Ramos (cell line): ENCODE measurements around the gene KCNK4.

Source experiments
- in situ Hi-C: fragments of 300-500 bp; cut with MboI; formaldehyde crosslinking; loops from one replicate; pipeline ENCODE4 v1.14.3; 2022; ENCODE audit warnings: low sequenced_read_pairs; ENCODE audit not compliant: unreplicated experiment

KCNK4 gene

GRCh38 chr11:64340671-64341335, 49.7 kb downstream of the KCNK4 start:
- in situ Hi-C loops: no loop called here

DNA sequence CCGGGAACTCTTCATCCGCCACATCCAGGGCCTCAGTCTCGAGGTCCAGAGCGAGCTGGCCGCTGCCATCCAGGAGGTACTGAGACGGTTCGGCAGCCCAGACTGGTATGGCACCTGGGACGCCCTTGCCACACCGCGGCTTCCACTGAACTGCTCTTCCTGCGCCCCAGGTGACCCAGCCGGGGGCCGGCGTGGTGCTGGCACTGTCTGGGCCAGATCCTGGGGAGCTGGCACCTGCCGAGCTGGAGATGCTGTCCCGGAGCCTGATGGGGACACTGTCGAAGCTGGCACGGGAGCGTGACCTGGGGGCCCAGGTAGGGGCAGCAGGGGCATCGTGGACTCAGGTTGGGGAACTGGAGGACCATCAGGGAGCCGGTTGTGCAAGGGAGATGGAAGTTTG, 50.3 kb downstream of the KCNK4 start:
- in situ Hi-C loops: no loop called here

- in situ Hi-C loops: no loop called here
These were observed 51.0 kb downstream of the KCNK4 start for GRCh38 chr11:64341851-64342791.

- in situ Hi-C loops: no loop called here
These were observed 52.0 kb downstream of the KCNK4 start for GRCh38 chr11:64342869-64343745.

GRCh38 chr11:64343767-64344559, 52.9 kb downstream of the KCNK4 start:
- in situ Hi-C loops: no loop called here

DNA sequence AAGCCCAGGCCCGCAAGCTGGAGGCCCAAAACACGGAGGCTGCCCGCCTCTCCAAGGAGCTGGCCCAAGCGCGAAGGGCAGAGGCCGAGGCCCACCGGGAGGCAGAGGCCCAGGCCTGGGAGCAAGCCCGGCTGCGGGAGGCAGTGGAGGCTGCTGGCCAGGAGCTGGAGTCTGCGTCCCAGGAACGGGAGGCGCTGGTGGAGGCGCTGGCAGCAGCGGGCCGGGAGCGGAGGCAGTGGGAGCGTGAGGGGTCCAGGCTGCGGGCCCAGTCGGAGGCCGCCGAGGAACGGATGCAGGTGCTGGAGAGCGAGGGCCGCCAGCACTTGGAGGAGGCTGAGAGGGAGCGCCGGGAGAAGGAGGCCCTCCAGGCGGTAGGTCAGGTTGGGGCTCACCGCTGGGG, 53.7 kb downstream of the KCNK4 start:
- in situ Hi-C loops: no loop called here

DNA sequence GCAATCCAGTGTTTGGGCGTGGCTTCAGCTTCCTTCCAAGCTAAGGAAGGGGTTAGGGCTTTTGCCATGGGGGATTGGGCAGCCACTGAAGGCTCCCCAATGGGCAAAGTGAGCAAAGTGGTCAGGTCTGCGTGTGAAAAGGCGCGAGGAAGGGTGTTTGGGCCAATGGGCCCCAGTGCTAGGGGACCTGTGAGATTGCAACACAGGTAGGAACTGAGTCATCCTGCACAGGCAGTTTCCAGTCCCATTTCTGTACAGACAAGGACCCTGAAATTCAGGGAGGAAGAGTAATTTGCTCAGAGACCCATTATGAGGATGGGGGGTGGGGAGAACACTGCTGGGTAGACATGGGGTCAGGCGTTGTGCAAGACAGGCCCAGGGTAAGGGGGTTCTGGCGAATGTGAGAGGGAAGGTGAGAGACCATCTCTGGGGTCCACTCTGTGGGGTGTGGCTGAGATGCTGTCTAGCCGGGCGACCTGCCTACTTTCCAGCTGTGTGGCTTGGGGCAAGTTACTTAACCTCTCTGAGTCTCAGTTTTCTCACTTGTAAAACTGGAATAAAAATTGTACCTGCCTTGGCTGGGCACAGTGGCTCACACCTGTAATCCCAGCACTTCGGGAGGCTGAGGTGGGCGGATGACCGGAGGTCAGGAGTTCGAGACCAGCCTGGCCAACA, 56.2 kb downstream of the KCNK4 start:
- in situ Hi-C loops: no loop called here

- in situ Hi-C loops: no loop called here
These were observed 57.4 kb downstream of the KCNK4 start for GRCh38 chr11:64348383-64349024.

DNA sequence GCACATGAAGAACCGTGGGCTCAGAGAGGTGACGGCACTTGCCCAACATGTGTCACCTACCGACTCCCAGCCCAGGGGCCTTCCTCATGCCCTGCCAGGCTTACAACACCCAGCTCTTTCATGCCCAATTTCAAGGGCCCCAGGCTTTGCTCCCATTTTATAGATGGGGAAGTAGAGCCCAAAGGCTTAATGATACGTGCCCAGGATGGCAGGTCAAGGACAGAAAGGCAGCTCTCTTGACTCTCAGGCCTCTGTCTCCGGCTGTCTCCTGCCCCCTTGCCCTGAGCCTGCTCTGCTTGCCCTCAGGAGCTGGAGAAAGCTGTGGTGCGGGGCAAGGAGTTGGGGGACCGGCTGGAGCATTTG, 57.9 kb downstream of the KCNK4 start:
- in situ Hi-C loops: no loop called here

DNA sequence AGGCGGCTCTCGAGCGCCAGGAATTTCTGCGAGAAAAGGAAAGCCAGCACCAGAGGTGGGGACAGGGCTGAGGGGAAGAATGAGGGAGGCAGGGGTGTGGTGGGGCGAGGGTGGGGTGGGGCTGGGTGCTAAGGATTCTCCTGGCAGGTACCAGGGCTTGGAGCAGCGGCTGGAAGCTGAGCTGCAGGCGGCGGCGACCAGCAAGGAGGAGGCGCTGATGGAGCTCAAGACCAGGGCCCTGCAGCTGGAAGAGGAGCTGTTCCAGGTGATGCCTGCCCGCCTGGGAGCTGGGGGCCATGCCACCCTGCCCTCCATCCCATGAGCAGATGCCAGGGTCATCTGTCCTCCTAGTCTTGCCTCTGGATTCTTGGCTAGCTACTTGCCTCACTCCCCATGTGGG, 58.3 kb downstream of the KCNK4 start:
- in situ Hi-C loops: no loop called here
